Peyer's patch (tissue), 4 donors: ENCODE data around the gene F5.

Source experiments
- CTCF ChIP-seq, 6 experiments: fragments of 450-650 bp in 4 of 6; fragments of 200-600 bp in 2 of 6; sonication (generic) in 1 of 6; IDR thresholded peaks; one replicate each; pipeline ENCODE4 v1.5.1; 2017 to 2019; ENCODE audit warnings: antibody characterized with exemption in 6 of 6, mild to moderate bottlenecking in 3 of 6, moderate library complexity in 1 of 6
- POLR2A ChIP-seq, 2 donors: fragments of 450-650 bp; IDR thresholded peaks; one replicate each; pipeline ENCODE4 v1.5.1; 2017; ENCODE audit warnings: antibody characterized with exemption in 2 of 2, mild to moderate bottlenecking in 2 of 2, moderate library complexity in 2 of 2

DNA sequence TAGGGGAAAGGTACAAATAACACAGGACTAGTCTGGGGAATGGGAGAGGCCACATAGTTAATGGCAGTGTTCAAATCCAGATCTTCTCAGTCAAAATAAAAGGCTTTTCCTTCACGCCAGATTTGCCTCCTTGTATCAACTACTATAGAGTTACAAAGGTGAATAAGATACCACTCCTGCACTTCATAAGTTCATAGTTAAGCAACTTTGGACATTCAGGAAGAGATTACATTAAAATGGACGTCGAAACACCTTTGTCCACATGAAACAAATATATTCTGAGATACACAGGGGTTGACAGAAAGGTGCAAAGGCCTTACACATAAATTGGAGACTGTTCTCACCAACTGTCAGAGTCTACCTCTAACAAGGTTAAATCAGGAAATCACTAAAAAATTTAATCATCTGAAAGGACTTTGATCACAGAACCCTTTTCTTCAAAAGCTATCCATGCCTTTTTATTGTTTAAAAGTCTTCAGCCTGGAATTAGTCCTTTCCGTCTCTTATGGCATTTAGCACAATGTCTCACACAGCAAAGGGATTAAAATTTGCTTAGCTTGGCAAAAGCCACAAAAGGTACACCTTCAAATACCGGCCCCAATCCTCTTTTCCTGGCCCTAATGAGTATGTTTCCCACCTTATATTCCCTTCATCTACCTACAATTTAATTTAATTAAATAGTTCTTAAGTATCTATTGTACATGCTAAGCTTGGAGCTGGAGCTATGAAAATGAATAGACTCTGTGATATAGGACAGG is 8.1 kb downstream of the F5 start:
- TF ChIP-seq CTCF (IDR thresholded peaks at IDR 0.05) (no peak), POLR2A (IDR thresholded peaks at IDR 0.05) (no peak)
